HG02852 (cell line): ENCODE measurements around the gene ATP11A.
"Not testable (repeated sequence)": the region's sequence is repeated elsewhere in the genome, so short reads cannot be mapped to it uniquely, and the experiment has no call there.

Experiments
- ATAC-seq: cut with Tn5 transposase; IDR thresholded peaks from one replicate; pipeline ENCODE4 v1.9.1; 2021; ENCODE audit warnings: mild to moderate bottlenecking, moderate library complexity; ENCODE audit not compliant: unreplicated experiment

The ATP11A gene

GRCh38 chr13:112708560-112709240 lies 18.9 kb downstream of the ATP11A start:
- no peak for ATAC-seq

DNA sequence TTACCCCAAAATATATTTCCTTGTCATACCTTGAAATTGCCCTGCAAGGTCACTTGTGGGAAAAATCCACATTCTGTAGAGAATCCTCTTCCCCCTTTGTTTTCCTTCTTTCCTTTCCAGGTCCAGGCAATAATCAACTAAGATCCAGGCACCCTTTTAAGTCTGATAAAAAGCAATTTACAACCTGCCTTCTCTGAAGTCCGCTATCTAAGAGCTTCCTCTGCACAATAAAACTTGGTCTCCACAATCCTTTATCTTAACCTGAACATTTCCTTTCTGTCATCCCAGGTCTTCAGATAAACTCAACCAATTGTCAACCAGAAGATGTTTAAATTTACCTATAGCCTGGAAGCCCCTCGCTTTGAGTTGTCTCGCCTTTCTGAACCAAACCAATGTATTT lies 19.5 kb downstream of the ATP11A start:
- ATAC-seq, result not testable (repeated sequence)

- no peak for ATAC-seq
Observed at GRCh38 chr13:112709825-112710783, 20.3 kb downstream of the ATP11A start.

DNA sequence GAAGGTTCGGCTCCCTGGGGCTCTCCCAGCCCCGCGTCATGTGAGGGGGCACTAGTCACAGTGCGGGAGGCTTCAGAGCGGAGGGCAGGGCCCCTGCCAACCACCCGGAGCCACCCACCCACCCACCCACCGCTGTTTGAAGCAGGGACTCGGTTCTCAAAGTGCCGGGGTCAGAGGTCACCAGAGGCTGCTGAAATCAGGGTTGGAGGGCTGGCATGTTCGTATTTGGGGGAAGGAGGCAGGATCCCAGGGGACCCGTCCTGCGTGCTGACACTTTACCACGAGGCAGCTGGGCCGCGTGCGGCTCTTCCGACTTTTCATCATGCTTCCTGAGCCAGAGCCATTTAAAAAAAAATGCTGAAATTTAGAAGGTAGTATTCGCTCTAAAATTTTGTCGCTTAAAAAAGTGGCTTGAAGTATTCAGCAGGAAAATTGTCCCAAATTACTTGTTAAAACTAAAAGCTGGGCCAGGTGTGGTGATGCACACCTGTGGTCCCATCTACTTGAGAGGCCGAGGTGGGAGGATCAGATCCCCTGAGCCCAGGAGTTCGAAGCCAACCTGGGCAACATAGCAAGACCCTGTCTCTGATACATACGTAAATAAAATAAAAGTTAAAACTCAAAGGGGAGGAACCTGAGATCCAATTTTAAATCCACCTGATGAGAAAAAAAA lies 21.2 kb downstream of the ATP11A start:
- no peak for ATAC-seq

GRCh38 chr13:112711528-112712265 lies 21.9 kb downstream of the ATP11A start:
- ATAC-seq, result peak; percentile 78

- no peak for ATAC-seq
Observed at GRCh38 chr13:112712451-112713207, 22.8 kb downstream of the ATP11A start.

GRCh38 chr13:112713517-112714253 lies 23.8 kb downstream of the ATP11A start:
- ATAC-seq, result no peak

DNA sequence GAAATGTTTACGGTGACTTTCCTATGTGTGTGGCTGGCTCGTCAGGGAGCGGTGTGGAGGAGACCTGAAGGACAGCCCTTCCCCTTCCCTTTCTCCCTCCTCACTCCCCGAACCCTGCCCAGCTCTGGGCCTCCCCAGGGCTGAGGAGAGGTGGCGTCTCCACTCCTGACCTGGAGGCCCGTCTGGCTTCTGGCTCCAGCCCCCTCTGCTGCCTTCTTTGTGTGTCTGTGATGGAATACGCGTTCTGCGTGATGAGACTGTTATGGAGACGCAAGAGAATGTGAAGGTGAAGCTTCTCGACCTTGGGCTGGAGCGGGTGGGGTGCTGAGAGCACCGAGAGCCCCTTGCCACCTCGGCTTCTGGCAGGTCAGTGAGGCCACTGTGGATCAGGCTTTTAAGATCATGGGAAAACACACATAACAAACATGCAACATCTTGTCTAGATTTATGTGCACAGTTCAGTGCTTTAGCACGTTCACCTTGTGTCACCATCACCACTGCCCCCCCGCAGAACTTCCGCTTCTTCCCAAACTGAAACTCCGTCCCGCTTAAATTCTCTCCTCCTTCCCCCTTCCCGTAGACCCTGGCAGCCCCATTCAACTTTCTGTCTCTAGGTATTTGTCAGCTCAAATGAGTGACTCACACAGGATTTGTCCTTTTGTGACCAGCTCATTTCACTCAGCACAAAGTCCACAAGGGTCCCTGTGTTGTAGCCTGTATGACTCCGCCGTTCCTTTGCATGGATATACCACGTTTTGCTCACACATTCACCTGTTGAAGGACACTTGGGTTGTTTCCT lies 24.7 kb downstream of the ATP11A start:
- no peak for ATAC-seq

DNA sequence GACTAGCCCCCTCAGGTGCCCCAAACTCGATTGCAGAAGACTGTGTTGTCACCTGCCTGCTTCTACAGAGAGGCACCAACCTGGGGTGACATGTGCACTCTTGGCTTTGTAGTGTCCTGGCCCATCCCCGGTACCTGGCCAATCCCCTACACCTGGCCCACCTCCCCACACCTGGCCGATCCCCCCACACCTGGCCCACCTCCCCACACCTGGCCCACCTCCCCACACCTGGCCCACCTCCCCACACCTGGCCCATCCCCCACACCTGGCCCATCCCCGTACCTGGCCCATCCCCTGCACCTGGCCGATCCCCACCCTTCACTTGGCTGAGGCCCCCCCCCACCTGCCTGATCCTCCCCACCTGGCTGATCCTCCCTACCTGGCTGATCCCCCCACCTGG lies 25.4 kb downstream of the ATP11A start:
- ATAC-seq, result no peak

GRCh38 chr13:112715715-112716460 lies 26.1 kb downstream of the ATP11A start:
- no peak for ATAC-seq

DNA sequence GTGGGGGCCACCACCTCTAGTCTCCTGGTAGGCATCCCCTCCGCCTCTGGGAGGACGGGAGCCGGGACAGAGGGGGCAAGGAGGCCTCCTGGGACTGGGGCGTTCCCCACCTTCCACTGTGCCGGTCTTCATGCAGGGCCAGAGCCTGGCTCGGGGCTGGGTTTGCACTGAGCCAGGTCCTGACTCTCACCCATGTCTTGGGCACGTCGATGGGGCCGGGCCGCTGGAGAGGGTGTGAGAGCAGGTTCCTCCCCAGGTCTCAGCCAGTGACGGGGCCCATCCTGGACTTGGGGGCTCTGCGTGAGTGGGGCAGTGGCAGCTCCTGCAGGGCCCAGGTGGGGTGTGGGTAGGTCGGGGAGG lies 26.6 kb downstream of the ATP11A start:
- ATAC-seq, result no peak

- no peak for ATAC-seq
Observed at GRCh38 chr13:112716841-112717520, 27.1 kb downstream of the ATP11A start.

DNA sequence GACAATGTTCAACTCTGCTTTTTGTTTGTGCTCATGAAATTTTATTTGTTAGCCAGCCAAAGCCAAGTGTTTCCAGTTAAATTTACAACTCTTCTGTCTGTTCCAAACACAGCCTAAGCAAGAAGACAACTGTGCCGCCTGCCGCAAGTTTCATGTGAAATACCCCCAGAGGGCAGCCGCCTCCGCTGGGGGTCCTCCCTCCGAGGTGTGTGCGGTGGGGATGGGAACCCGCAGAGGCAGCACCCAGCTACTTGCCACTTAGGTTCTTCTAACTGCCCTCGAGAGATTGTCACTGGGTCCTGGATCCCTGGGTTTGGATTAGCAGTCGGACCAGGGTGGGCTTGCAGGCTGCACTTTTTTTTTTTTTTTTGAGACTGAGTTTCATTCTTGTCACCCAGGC lies 28.5 kb downstream of the ATP11A start:
- no peak for ATAC-seq

DNA sequence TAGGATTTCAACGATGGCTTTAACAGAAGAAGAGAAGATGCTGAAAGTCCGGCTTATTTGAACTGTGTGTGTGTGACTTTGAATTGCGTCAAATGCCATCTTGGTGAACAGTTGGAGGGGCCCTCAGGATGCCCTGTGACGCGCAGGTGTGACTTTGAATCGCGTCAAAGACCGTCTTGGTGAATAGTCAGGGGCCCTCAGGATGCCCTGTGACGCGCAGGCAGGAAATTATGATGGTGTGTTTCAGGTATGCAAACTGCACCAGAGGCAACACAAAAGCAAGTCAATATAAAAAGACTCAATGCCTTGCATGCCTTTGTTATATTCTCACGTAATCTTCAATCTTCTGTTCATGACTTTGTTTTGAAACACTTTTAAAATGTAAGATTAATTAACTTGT lies 29.2 kb downstream of the ATP11A start:
- no peak for ATAC-seq

GRCh38 chr13:112719556-112719955 lies 29.7 kb downstream of the ATP11A start:
- ATAC-seq, result no peak

DNA sequence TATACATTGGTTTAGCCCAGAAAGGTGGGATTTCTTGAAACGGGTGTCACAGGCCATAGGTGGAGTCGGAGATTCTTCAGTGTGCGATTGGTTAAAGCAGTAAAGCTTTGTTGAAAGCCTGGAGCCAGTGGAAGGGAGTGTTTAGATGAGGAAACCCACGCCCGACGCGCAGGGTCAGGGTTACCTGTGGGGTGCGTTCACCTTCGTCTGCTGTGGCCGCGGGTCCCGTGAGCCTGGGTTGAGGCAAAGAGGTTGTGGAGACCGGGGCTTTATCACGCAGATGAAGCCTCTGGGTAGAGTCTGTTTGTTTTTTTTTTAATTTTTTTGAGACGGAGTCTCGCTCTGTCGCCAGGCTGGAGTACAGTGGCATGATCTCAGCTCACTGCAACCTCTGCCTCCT lies 30.4 kb downstream of the ATP11A start:
- no peak for ATAC-seq

DNA sequence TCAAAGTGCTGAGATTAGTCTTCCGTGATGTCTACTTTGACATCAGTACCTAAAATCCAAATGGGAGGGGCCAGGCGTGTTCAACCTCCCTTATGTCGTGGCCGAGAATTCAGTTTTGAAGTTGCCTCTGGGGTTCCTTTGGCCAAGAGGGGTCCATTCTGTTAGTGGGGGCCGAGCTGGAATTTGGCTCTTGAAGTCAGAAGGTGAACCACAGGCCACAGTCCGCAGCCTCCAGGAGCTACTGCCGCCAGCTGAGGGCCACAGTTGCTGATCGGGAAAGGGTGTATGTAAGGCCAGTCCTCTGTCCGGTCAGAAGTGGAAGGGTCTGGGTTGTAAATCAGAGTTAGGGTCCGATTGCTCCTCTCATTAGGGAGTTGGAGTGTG lies 31.0 kb downstream of the ATP11A start:
- ATAC-seq, result no peak
